Pancreas (tissue), 10 donors: ENCODE data around the gene TSHR. TPM values are rescaled to one million over a fixed set of nuclear protein-coding genes. Genes with fewer than 3 reads are reported as not detected.
A peak's percentile ranks its signal among the peaks of the same experiment; 100 is the strongest.

ENCODE experiments used
- ATAC-seq, 4 donors: fragments of 200-7000 bp; cut with Tn5 transposase; one replicate each; pipeline versions ENCODE4 v1.8.0 to v1.9.1; 2020; ENCODE audit warnings: mild to moderate bottlenecking in 4 of 4, moderate library complexity in 4 of 4
- DNase-seq, 6 donors: peaks; one replicate each; pipeline ENCODE4 v3.0.0-alpha.2; 2020
- FAIRE-seq: peaks from 2 replicates; lab custom pipeline; 2012; peaks lifted over from hg19 to GRCh38; lab: Jason Lieb, UNC
- H3K27ac ChIP-seq, 4 donors: fragments of 200-600 bp; sonication (generic); 1 replicate in 3 of 4; 2 replicates in 1 of 4; pipeline versions ENCODE4 v1.5.0 to v1.8.0; 2020
- H3K27me3 ChIP-seq, 4 donors: fragments of 200-600 bp; one replicate each; pipeline ENCODE4 v1.8.0; 2021
- H3K36me3 ChIP-seq, 3 donors: fragments of 200-600 bp; sonication (generic) in 1 of 3; one replicate each; pipeline versions ENCODE4 v1.5.0 to v1.8.0; 2020 to 2021
- H3K4me1 ChIP-seq, 3 donors: fragments of 200-600 bp; one replicate each; pipeline ENCODE4 v1.8.0; 2021
- H3K4me3 ChIP-seq, 4 donors: fragments of 200-600 bp; sonication (generic) in 2 of 4; one replicate each; pipeline versions ENCODE4 v1.5.0 to v1.8.0; 2020 to 2021
- H3K9me3 ChIP-seq, 4 donors: fragments of 200-600 bp; one replicate each; pipeline ENCODE4 v1.8.0; 2021
- WGBS, 2 donors: extraction: QIAGEN DNeasy Blood & Tissue Kit; methylation state at CpG; one replicate each; pipeline ENCODE4 v1.1.7; 2013; 5-methylcytosine and 5-hydroxymethylcytosine counted together
- intact Hi-C, 3 donors: fragments of 100-400 bp; cut with DNase I; formaldehyde crosslinking; loops; one replicate each; pipeline versions ENCODE4 v1.11.1 to v1.14.2; 2022
- polyA plus RNA-seq, 2 donors: library from polyadenylated mRNA; stranded (reverse); fragments of 200-250 nt; gene quantifications; one replicate each; pipeline ENCODE4 v1.2.3, GENCODE V29; 2013
- total RNA-seq, 6 donors: library from RNA; stranded (reverse); fragmentation: NEBNext Ultra II Directional in 4 of 6; extraction: Animal tissue kit (Norgen Biotek cat#: 25700) in 4 of 6; gene quantifications; one replicate each; pipeline versions ENCODE4 v1.2.1 to v1.2.4, GENCODE V29; 2021 to 2023
- TF ChIP-seq, protein P1 (sequence below), 4 donors: fragments of 200-600 bp; sonication (generic) in 3 of 4; IDR thresholded peaks; one replicate each; pipeline versions ENCODE4 v1.5.0 to v1.8.0; 2021; ENCODE audit warnings: antibody characterized with exemption in 4 of 4
- donor health status: healthy with polysubstance abuse.
- donor health status: DM: no; HTN: no; CAD: no; lungs with moderate emphysema.
- donor health status: DM: no; HTN: no; CAD: no.
- donor health status: control.
- donor health status: control.
- donor health status: Bipolar disorder and iron deficiency.
- donor health status: DM: yes; HTN: yes; CAD: no.
- donor health status: DM: no; HTN: no; CAD: no.
- donor health status: DM: no; HTN: no; CAD: no.
- donor health status: DM: yes; HTN: yes; CAD: no.

TSHR gene
- total and polyA plus RNA-seq, 8 donors, result 0.22 to 0.41 (median 0.29) TPM; not detected in 4

GRCh38 chr14:81141426-81141825 is 186.0 kb downstream of the TSHR start:
- FAIRE-seq (no peak), DNase-seq (no peak), ATAC-seq (no peak)
- peaks cover 0 to 5% (median 0%) of the 10 kb centered on the region in 3 donors for H3K4me1 ChIP-seq
- TF ChIP-seq, protein P1, sequence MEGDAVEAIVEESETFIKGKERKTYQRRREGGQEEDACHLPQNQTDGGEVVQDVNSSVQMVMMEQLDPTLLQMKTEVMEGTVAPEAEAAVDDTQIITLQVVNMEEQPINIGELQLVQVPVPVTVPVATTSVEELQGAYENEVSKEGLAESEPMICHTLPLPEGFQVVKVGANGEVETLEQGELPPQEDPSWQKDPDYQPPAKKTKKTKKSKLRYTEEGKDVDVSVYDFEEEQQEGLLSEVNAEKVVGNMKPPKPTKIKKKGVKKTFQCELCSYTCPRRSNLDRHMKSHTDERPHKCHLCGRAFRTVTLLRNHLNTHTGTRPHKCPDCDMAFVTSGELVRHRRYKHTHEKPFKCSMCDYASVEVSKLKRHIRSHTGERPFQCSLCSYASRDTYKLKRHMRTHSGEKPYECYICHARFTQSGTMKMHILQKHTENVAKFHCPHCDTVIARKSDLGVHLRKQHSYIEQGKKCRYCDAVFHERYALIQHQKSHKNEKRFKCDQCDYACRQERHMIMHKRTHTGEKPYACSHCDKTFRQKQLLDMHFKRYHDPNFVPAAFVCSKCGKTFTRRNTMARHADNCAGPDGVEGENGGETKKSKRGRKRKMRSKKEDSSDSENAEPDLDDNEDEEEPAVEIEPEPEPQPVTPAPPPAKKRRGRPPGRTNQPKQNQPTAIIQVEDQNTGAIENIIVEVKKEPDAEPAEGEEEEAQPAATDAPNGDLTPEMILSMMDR (IDR thresholded peaks at IDR 0.05), result no peak
- H3K27ac ChIP-seq, result no peak overlapping the region
- no peak overlapping the region for H3K4me3 ChIP-seq
- intact Hi-C loops, result no loop called here
- WGBS, 2 donors, result 74 to 85% methylated on average over 2 of the region's 2 CpGs
- H3K9me3 ChIP-seq, result no peaks in the 10 kb centered on the region
- H3K27me3 ChIP-seq, result no peaks in the 10 kb centered on the region
- no peaks in the 10 kb centered on the region for H3K36me3 ChIP-seq

DNA sequence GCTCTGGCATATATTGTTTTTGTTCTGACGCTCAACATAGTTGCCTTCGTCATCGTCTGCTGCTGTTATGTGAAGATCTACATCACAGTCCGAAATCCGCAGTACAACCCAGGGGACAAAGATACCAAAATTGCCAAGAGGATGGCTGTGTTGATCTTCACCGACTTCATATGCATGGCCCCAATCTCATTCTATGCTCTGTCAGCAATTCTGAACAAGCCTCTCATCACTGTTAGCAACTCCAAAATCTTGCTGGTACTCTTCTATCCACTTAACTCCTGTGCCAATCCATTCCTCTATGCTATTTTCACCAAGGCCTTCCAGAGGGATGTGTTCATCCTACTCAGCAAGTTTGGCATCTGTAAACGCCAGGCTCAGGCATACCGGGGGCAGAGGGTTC is 188.4 kb downstream of the TSHR start:
- no peak for FAIRE-seq
- ATAC-seq, result no peak
- WGBS, 2 donors, result 94 to 95% methylated on average over 8 of the region's 8 CpGs
- no peak for DNase-seq
- TF ChIP-seq, protein P1 (IDR thresholded peaks at IDR 0.05), result no peak
- Histone ChIP-seq H3K4me1 (peaks cover 0 to 5% (median 0%) of the 10 kb centered on the region in 3 donors), H3K27ac (no peak overlapping the region), H3K36me3 (no peaks in the 10 kb centered on the region), H3K27me3 (no peaks in the 10 kb centered on the region), H3K9me3 (no peaks in the 10 kb centered on the region), H3K4me3 (no peak overlapping the region)
- intact Hi-C loops, result no loop called here

DNA sequence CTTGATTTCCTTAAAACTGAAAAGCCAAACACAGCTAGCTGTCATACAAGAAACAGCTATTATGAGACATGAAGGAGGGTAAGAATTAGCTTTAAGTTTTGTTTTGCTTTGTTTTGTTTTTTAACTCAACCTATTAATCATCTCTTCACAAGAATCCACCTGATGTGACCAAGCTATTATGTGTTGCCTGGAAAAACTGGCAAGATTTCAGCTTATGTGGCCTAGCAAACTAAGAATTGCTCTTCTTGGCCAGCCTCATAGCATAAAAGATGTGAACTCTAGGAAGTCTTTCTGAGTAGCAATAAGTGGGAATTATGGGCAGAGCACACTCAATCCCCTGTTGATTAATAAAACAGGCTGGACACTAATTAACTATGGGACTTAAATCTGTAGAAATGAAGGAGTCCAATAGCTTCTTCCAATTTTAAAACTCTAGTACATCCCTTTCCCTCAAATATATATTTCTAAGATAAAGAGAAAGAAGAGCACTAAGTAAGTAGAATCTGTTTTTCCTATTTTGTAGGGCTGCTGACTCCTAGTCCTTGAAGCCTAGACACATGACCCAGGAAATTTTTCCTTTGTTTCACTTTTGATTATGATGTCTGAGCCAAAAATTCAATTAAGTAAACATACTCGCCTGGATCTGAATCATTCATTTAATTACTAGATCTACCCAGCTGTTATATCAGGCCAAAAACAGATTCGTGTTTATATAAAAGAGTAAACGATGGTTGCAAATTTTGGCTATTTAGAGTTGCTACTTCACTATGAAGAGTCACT is 189.6 kb downstream of the TSHR start:
- Histone ChIP-seq H3K27ac (no peak overlapping the region), H3K4me3 (no peak overlapping the region), H3K9me3 (no peaks in the 10 kb centered on the region), H3K36me3 (no peaks in the 10 kb centered on the region), H3K27me3 (no peaks in the 10 kb centered on the region), H3K4me1 (peaks cover 0 to 5% (median 0%) of the 10 kb centered on the region in 3 donors)
- no peak for DNase-seq
- intact Hi-C loops, result no loop called here
- TF ChIP-seq, protein P1 (IDR thresholded peaks at IDR 0.05), result no peak
- FAIRE-seq, result no peak
- WGBS, 2 donors, result 28 to 32% methylated on average over 3 of the region's 3 CpGs
- peak in 2 of 4 donors; percentile 53 to 57 for ATAC-seq

GRCh38 chr14:81147140-81147897 is 191.9 kb downstream of the TSHR start:
- H3K36me3 ChIP-seq, result no peaks in the 10 kb centered on the region
- no peak for ATAC-seq
- H3K27me3 ChIP-seq, result no peaks in the 10 kb centered on the region
- DNase-seq, result no peak
- no peaks in the 10 kb centered on the region for H3K9me3 ChIP-seq
- 50 to 57% methylated on average over 2 of the region's 2 CpGs for WGBS, 2 donors
- no peak for FAIRE-seq
- H3K4me1 ChIP-seq, result peaks cover 0 to 5% (median 0%) of the 10 kb centered on the region in 3 donors
- intact Hi-C loops, result no loop called here
- H3K4me3 ChIP-seq, result no peak overlapping the region
- TF ChIP-seq, protein P1 (IDR thresholded peaks at IDR 0.05), result no peak
- H3K27ac ChIP-seq, result no peak overlapping the region
